ENCODE measurements around the gene WDR18. TPM values are rescaled to one million over a fixed set of nuclear protein-coding genes. Genes with fewer than 3 reads are reported as not detected.

WDR18 gene
- total RNA-seq, 1 experiment from 2014 or later: 124 TPM

DNA sequence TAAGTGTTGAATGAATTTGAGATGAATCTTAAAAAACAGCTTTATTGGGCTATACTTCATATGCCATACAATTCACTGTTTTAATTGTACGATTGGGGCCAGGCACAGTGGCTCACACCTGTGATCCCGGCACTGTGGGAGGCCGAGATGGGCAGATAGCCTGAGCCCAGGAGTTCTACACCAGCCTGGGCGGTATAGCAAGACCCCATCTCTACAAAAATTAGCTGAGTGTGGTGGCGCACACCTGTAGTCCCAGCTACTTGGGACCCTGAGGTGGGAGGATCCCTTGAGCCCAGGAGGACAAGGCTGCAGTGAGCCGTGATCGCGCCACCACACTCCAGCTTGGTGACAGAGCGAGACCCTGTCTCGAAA, 48.0 kb upstream of the WDR18 start:
- Histone ChIP-seq H4K20me1 (ENCODE audit: insufficient read depth) (no peaks in the 10 kb centered on the region), H3K27me3 (ENCODE audit: insufficient read depth, low read length) (no peaks in the 10 kb centered on the region), H2AFZ (ENCODE audit: low read depth, low read length, poor library complexity, severe bottlenecking) (no peak overlapping the region), H3K79me2 (ENCODE audit: insufficient read depth, low read length) (peaks cover 3% of the 10 kb centered on the region; the same call in 1 of the 2 replicates), H3K9me2 (ENCODE audit: insufficient read depth) (no peaks in the 10 kb centered on the region), H3K4me2 (ENCODE audit: low read length) (no peak overlapping the region), H3K9ac (ENCODE audit: low read length) (no peak overlapping the region), H3K4me1 (ENCODE audit: control insufficient read depth in 1 of 2, insufficient read depth in 2 of 2, low read length in 2 of 2) (peaks cover 32 to 33% of the 10 kb centered on the region in 2 experiments), H3K36me3 (ENCODE audit: control insufficient read depth in 1 of 2, insufficient read depth in 2 of 2, low read length in 2 of 2) (no peaks in the 10 kb centered on the region), H3K4me3 (replicated peaks in 1 of 2; ENCODE audit: low read depth in 1 of 2, low read length in 2 of 2) (no peak overlapping the region), H3K27ac (ENCODE audit: low read depth, low read length) (no peak overlapping the region), H3K9me3 (ENCODE audit: control insufficient read depth in 1 of 2, insufficient read depth in 1 of 2, low read depth in 1 of 2, low read length in 2 of 2) (no peaks in the 10 kb centered on the region)
- no peak for DNase-seq (ENCODE audit: low read depth, low spot score)
- ChIA-PET POLR2A (no interaction called here), RAD21 (ENCODE audit: low non-redundant PET in 1 of 2, low total read pairs in 2 of 2, uncharacterized antibody in 2 of 2, unreplicated experiment in 2 of 2) (no interaction called here), CTCF (no interaction called here)
- intact Hi-C loops (cut with micrococcal nuclease): no loop called here
- ATAC-seq: no peak
- no TSS peak for BruUV-seq (replicated peaks)
- TF ChIP-seq, protein P1, sequence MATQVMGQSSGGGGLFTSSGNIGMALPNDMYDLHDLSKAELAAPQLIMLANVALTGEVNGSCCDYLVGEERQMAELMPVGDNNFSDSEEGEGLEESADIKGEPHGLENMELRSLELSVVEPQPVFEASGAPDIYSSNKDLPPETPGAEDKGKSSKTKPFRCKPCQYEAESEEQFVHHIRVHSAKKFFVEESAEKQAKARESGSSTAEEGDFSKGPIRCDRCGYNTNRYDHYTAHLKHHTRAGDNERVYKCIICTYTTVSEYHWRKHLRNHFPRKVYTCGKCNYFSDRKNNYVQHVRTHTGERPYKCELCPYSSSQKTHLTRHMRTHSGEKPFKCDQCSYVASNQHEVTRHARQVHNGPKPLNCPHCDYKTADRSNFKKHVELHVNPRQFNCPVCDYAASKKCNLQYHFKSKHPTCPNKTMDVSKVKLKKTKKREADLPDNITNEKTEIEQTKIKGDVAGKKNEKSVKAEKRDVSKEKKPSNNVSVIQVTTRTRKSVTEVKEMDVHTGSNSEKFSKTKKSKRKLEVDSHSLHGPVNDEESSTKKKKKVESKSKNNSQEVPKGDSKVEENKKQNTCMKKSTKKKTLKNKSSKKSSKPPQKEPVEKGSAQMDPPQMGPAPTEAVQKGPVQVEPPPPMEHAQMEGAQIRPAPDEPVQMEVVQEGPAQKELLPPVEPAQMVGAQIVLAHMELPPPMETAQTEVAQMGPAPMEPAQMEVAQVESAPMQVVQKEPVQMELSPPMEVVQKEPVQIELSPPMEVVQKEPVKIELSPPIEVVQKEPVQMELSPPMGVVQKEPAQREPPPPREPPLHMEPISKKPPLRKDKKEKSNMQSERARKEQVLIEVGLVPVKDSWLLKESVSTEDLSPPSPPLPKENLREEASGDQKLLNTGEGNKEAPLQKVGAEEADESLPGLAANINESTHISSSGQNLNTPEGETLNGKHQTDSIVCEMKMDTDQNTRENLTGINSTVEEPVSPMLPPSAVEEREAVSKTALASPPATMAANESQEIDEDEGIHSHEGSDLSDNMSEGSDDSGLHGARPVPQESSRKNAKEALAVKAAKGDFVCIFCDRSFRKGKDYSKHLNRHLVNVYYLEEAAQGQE (IDR thresholded peaks at IDR 0.05; ENCODE audit: low read depth): no peak
- TF ChIP-seq EZH2 (IDR thresholded peaks at IDR 0.05): no peak
- no peak for TF ChIP-seq EGR1 (IDR thresholded peaks at IDR 0.05; ENCODE audit: low read depth)
- no peak for TF ChIP-seq TCF7L2 (IDR thresholded peaks at IDR 0.05; ENCODE audit: borderline replicate concordance, extremely low read depth, insufficient read depth, insufficient read length)
- TF ChIP-seq SP1 (IDR thresholded peaks at IDR 0.05; ENCODE audit: low read depth): no peak
- TF ChIP-seq ZFX (IDR thresholded peaks at IDR 0.05): no peak
- TF ChIP-seq, protein P2, sequence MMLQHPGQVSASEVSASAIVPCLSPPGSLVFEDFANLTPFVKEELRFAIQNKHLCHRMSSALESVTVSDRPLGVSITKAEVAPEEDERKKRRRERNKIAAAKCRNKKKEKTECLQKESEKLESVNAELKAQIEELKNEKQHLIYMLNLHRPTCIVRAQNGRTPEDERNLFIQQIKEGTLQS (IDR thresholded peaks at IDR 0.05): no peak

All from HCT116 (cell line).